HepG2 (cell line): ENCODE results near the gene OPA3. TPM values are rescaled to one million over a fixed set of nuclear protein-coding genes. Genes with fewer than 3 reads are reported as not detected.

Experiments
- ATAC-seq: fragments of 200-7000 bp; cut with Tn5 transposase; 3 replicates; pipeline ENCODE4 v1.9.1; 2020; ENCODE audit warnings: mild to moderate bottlenecking, moderate library complexity
- BruUV-seq: library from RNA; stranded (reverse); fragments of 400-500 nt; replicated peaks from 2 replicates; lab custom pipeline; 2021; lab: Mats Ljungman, UMichigan
- CTCF ChIA-PET: fragments of 300-600 bp; formaldehyde crosslinking; extraction: SDS; loops from one replicate; lab custom pipeline; 2021; ENCODE audit warnings: low total read pairs, inconsistent platforms, low intra/inter-chr PET ratio; lab: Yijun Ruan, JAX
- POLR2A ChIA-PET: fragments of 350-600 bp; sonication (Branson Sonifier 250); formaldehyde crosslinking; loops from one replicate; lab custom pipeline; 2020; ENCODE audit warnings: antibody characterized with exemption, inconsistent platforms; lab: Yijun Ruan, JAX
- DNase-seq: peaks from one replicate; pipeline ENCODE4 v3.0.0-alpha.2; 2015; ENCODE audit warnings: low spot score
- FAIRE-seq: peaks from 3 replicates; lab custom pipeline; 2011; peaks lifted over from hg19 to GRCh38; lab: Jason Lieb, UNC
- H2AFZ ChIP-seq: one replicate; pipeline ENCODE4 v1.6.1; 2011; ENCODE audit warnings: low read length, inconsistent platforms
- H3K27ac ChIP-seq: fragments of 300-600 bp; 3 replicates; pipeline ENCODE4 v1.8.0; 2011; ENCODE audit warnings: mixed run types, mild to moderate bottlenecking, mixed read lengths, low read length, inconsistent platforms; ENCODE audit not compliant: insufficient read depth; ENCODE audit errors: extremely low read length
- H3K27me3 ChIP-seq, 2 experiments: fragments of 200-600 bp in 1 of 2; 2 replicates in 1 of 2; 3 replicates in 1 of 2; pipeline versions ENCODE4 v1.6.0 to v1.8.0; 2011; ENCODE audit warnings: low read length in 2 of 2, mild to moderate bottlenecking in 2 of 2, moderate library complexity in 2 of 2, inconsistent platforms in 1 of 2; ENCODE audit not compliant: insufficient read depth in 2 of 2, control insufficient read depth in 1 of 2
- H3K36me3 ChIP-seq, 2 experiments: fragments of 200-600 bp in 1 of 2; replicated peaks in 1 of 2; 2 replicates in 1 of 2; 3 replicates in 1 of 2; pipeline versions ENCODE4 v1.5.1 to v1.8.0; 2011; ENCODE audit warnings: low read length in 2 of 2, inconsistent platforms in 1 of 2; ENCODE audit not compliant: insufficient read depth in 2 of 2, control insufficient read depth in 1 of 2
- H3K4me1 ChIP-seq: 2 replicates; pipeline ENCODE4 v1.5.1; 2012; ENCODE audit warnings: low read length, inconsistent platforms; ENCODE audit not compliant: insufficient read depth
- H3K4me2 ChIP-seq: 2 replicates; pipeline ENCODE4 v1.6.0; 2011; ENCODE audit warnings: low read depth, low read length, inconsistent platforms
- H3K4me3 ChIP-seq, 3 experiments: fragments of 200-600 bp in 1 of 3; sonication (generic), shearing (Covaris generic) in 1 of 3; replicated peaks in 1 of 3; 2 replicates each; pipeline ENCODE4 v1.5.1; 2011 to 2016; ENCODE audit warnings: low read length in 3 of 3, inconsistent platforms in 2 of 3, low read depth in 2 of 3, mild to moderate bottlenecking in 2 of 3, control low read depth in 1 of 3, mixed read lengths in 1 of 3; ENCODE audit not compliant: insufficient read depth in 1 of 3
- H3K79me2 ChIP-seq: one replicate; pipeline ENCODE4 v1.6.1; 2011; ENCODE audit warnings: low read length, inconsistent platforms; ENCODE audit not compliant: insufficient read depth
- H3K9ac ChIP-seq: 2 replicates; pipeline ENCODE4 v1.6.0; 2011; ENCODE audit warnings: mild to moderate bottlenecking, low read depth, low read length, inconsistent platforms; ENCODE audit not compliant: insufficient read depth
- H3K9me3 ChIP-seq: 2 replicates; pipeline ENCODE4 v1.5.1; 2012; ENCODE audit warnings: mild to moderate bottlenecking, low read length
- H4K20me1 ChIP-seq: 2 replicates; pipeline ENCODE4 v1.6.0; 2011; ENCODE audit warnings: inconsistent platforms, mild to moderate bottlenecking, low read length, moderate library complexity; ENCODE audit not compliant: insufficient read depth
- CHCHD3 ChIP-seq: sonication (generic); formaldehyde crosslinking; IDR thresholded peaks from 2 replicates; pipeline ENCODE4 v1.8.0; 2022; ENCODE audit warnings: mild to moderate bottlenecking, missing genetic modification reagents, moderate library complexity
- EHMT2 ChIP-seq: fragments of 200-600 bp; sonication (generic); IDR thresholded peaks from 2 replicates; pipeline ENCODE4 v1.7.0; 2017; ENCODE audit warnings: antibody characterized with exemption, low read depth, low read length, borderline replicate concordance
- FOXP4 ChIP-seq: sonication (generic); formaldehyde crosslinking; IDR thresholded peaks from 2 replicates; pipeline ENCODE4 v1.4.0; 2020; ENCODE audit warnings: missing genetic modification reagents
- KLF15 ChIP-seq: sonication (generic); formaldehyde crosslinking; IDR thresholded peaks from 2 replicates; pipeline ENCODE4 v1.8.1; 2023; ENCODE audit warnings: borderline replicate concordance, mild to moderate bottlenecking, inconsistent platforms, missing genetic modification reagents, mixed read lengths
- MEIS2 ChIP-seq: sonication (generic); formaldehyde crosslinking; IDR thresholded peaks from 2 replicates; pipeline ENCODE4 v1.9.0; 2021; ENCODE audit warnings: mild to moderate bottlenecking, missing genetic modification reagents
- NR1H2 ChIP-seq: sonication (generic); formaldehyde crosslinking; IDR thresholded peaks from 2 replicates; pipeline ENCODE4 v1.8.1; 2022; ENCODE audit warnings: low read depth, missing genetic modification reagents, borderline replicate concordance
- RBFOX2 ChIP-seq: fragments of 200-400 bp; formaldehyde crosslinking; IDR thresholded peaks from 2 replicates; pipeline ENCODE4 v1.6.1; 2017; ENCODE audit warnings: low read depth, mild to moderate bottlenecking, low read length
- RFXAP ChIP-seq: sonication (generic); formaldehyde crosslinking; IDR thresholded peaks from 2 replicates; pipeline ENCODE4 v1.4.0; 2020; ENCODE audit warnings: missing genetic modification reagents, borderline replicate concordance
- SMC3 ChIP-seq: IDR thresholded peaks from 2 replicates; pipeline ENCODE4 v1.6.1; 2011; ENCODE audit warnings: low read length, improper control_type of control experiment
- SP140L ChIP-seq: sonication (generic); formaldehyde crosslinking; IDR thresholded peaks from 2 replicates; pipeline ENCODE4 v1.4.0; 2020; ENCODE audit warnings: missing genetic modification reagents, borderline replicate concordance
- TAF1 ChIP-seq: sonication (generic); formaldehyde crosslinking; IDR thresholded peaks from 2 replicates; pipeline ENCODE4 v1.4.0; 2020; ENCODE audit warnings: missing genetic modification reagents
- ZBTB39 ChIP-seq: sonication (generic); formaldehyde crosslinking; IDR thresholded peaks from 2 replicates; pipeline ENCODE4 v1.5.0; 2020; ENCODE audit warnings: missing genetic modification reagents
- ZFP1 ChIP-seq: IDR thresholded peaks from 2 replicates; pipeline ENCODE4 v1.6.1; 2016
- ZKSCAN8 ChIP-seq: IDR thresholded peaks from 2 replicates; pipeline ENCODE4 v1.6.1; 2016; ENCODE audit warnings: borderline replicate concordance, missing genetic modification reagents, missing compliant biosample characterization
- ZNF276 ChIP-seq: sonication (generic); formaldehyde crosslinking; IDR thresholded peaks from 2 replicates; pipeline ENCODE4 v1.4.0; 2020; ENCODE audit warnings: mild to moderate bottlenecking, low read depth, missing genetic modification reagents
- ZNF33A ChIP-seq: sonication (generic); formaldehyde crosslinking; IDR thresholded peaks from 2 replicates; pipeline ENCODE4 v1.5.1; 2020; ENCODE audit warnings: missing genetic modification reagents, mild to moderate bottlenecking, moderate library complexity, borderline replicate concordance
- ZNF496 ChIP-seq: sonication (generic); formaldehyde crosslinking; IDR thresholded peaks from 2 replicates; pipeline ENCODE4 v1.8.1; 2023; ENCODE audit warnings: mild to moderate bottlenecking, moderate library complexity, missing genetic modification reagents; ENCODE audit not compliant: insufficient replicate concordance
- ZNF614 ChIP-seq: IDR thresholded peaks from 2 replicates; pipeline ENCODE4 v1.6.1; 2018; ENCODE audit warnings: missing biosample characterization, missing genetic modification reagents, inconsistent platforms, borderline replicate concordance
- ZSCAN9 ChIP-seq: IDR thresholded peaks from 2 replicates; pipeline ENCODE4 v1.6.1; 2016; ENCODE audit warnings: borderline replicate concordance
- ZZZ3 ChIP-seq: sonication (generic); formaldehyde crosslinking; IDR thresholded peaks from 2 replicates; pipeline ENCODE4 v1.4.0; 2020; ENCODE audit warnings: missing genetic modification reagents, mild to moderate bottlenecking, borderline replicate concordance
- WGBS: methylation state at CpG from one replicate; pipeline ENCODE4 v1.1.6; 2017; ENCODE audit warnings: low lambda C conversion rate; 5-methylcytosine and 5-hydroxymethylcytosine counted together
- in situ Hi-C: cut with HindIII; loops from 2 replicates; pipeline ENCODE4 v1.10.0; 2017; ENCODE audit warnings: low pct_unique_long_range_greater_than_20kb; ENCODE audit not compliant: extremely low pct_ligation_motif_present
- intact Hi-C: fragments of 100-400 bp; cut with micrococcal nuclease; formaldehyde crosslinking; loops from one replicate; pipeline ENCODE4 v1.10.0; 2022; ENCODE audit not compliant: unreplicated experiment
- polyA plus RNA-seq, 8 experiments: library from polyadenylated mRNA; depleted of rRNA in 3 of 8; stranded (reverse) in 7 of 8; unstranded in 1 of 8; fragments of >200 nt; fragmentation: Illumina TruSeq in 4 of 8; extraction: Trizol in 4 of 8; gene quantifications; 2 replicates each; pipeline versions ENCODE4 v1.2.1 to v1.2.3, GENCODE V29; 2011 to 2016; ENCODE audit warnings: low read depth in 4 of 8, missing spikeins in 1 of 8, mixed read lengths in 1 of 8; ENCODE audit not compliant: insufficient read depth in 1 of 8
- total RNA-seq, 5 experiments: library from RNA; depleted of rRNA; stranded (reverse); fragments of >200 nt; fragmentation: Illumina TruSeq; extraction: Trizol; gene quantifications; 2 replicates each; pipeline ENCODE4 v1.2.3, GENCODE V29; 2016; ENCODE audit warnings: low read depth in 1 of 5

Gene OPA3
- total and polyA plus RNA-seq, 2 of the 13 experiments (the other 11 are each of a cell fraction or from before 2014, with no cell fraction given) = 8.3 to 17.7 TPM

- no peak for TF ChIP-seq KLF15 (CRISPR knock-in tag)
- TF ChIP-seq EHMT2 = no peak
- no peak for TF ChIP-seq RBFOX2
- TF ChIP-seq ZFP1 (CRISPR knock-in tag) = no peak
Measured at GRCh38 chr19:45575216-45575615, 9.4 kb downstream of the OPA3 start (continued).

GRCh38 chr19:45574526-45574925, 10.1 kb downstream of the OPA3 start:
- ChIA-PET POLR2A (no interaction called here), CTCF (no interaction called here)
- H2AFZ ChIP-seq = no peak overlapping the region
- intact Hi-C loops = no loop called here
- H3K4me1 ChIP-seq = peaks cover 58% of the 10 kb centered on the region
- FAIRE-seq = no peak
- H3K79me2 ChIP-seq = peaks cover 25% of the 10 kb centered on the region
- H3K4me2 ChIP-seq = no peak overlapping the region
- WGBS = 90% methylated on average over 3 of the region's 4 CpGs
- H3K4me3 ChIP-seq = no peak overlapping the region
- H3K27me3 ChIP-seq = no peaks in the 10 kb centered on the region
- in situ Hi-C loops = no loop called here
- H3K9ac ChIP-seq = no peak overlapping the region
- H4K20me1 ChIP-seq = no peaks in the 10 kb centered on the region
- no peak for ATAC-seq
- no peak overlapping the region for H3K27ac ChIP-seq
- peaks cover 1% of the 10 kb centered on the region in 2 experiments; a peak in 1 of 5 replicates for H3K36me3 ChIP-seq
- no peak for DNase-seq
- no peaks in the 10 kb centered on the region for H3K9me3 ChIP-seq
- TF ChIP-seq SMC3 = no peak
- no peak for TF ChIP-seq ZSCAN9 (CRISPR knock-in tag)
- no peak for TF ChIP-seq ZNF33A (CRISPR knock-in tag)
- no peak for TF ChIP-seq SP140L
- no peak for TF ChIP-seq NR1H2
- TF ChIP-seq ZZZ3 (CRISPR knock-in tag) = no peak
- TF ChIP-seq ZNF614 = no peak
- TF ChIP-seq FOXP4 (CRISPR knock-in tag) = no peak
- no peak for TF ChIP-seq MEIS2
- no peak for TF ChIP-seq ZNF496 (CRISPR knock-in tag)
- TF ChIP-seq ZNF276 (CRISPR knock-in tag) = no peak
- TF ChIP-seq ZKSCAN8 (CRISPR knock-in tag) = no peak
- no peak for TF ChIP-seq ZBTB39 (CRISPR knock-in tag)
- TF ChIP-seq RFXAP (CRISPR knock-in tag) = no peak
- TF ChIP-seq CHCHD3 (CRISPR knock-in tag) = no peak
- no peak for TF ChIP-seq TAF1
- BruUV-seq = no TSS peak
